GM12801 (cell line): ENCODE measurements around the gene ZYX.

Experiments
- TF ChIP-seq, protein P1 (sequence below): IDR thresholded peaks from one replicate; pipeline ENCODE4 v1.5.1; 2011; ENCODE audit warnings: control low read depth; ENCODE audit not compliant: insufficient read length; ENCODE audit errors: extremely low read depth

The ZYX gene

DNA sequence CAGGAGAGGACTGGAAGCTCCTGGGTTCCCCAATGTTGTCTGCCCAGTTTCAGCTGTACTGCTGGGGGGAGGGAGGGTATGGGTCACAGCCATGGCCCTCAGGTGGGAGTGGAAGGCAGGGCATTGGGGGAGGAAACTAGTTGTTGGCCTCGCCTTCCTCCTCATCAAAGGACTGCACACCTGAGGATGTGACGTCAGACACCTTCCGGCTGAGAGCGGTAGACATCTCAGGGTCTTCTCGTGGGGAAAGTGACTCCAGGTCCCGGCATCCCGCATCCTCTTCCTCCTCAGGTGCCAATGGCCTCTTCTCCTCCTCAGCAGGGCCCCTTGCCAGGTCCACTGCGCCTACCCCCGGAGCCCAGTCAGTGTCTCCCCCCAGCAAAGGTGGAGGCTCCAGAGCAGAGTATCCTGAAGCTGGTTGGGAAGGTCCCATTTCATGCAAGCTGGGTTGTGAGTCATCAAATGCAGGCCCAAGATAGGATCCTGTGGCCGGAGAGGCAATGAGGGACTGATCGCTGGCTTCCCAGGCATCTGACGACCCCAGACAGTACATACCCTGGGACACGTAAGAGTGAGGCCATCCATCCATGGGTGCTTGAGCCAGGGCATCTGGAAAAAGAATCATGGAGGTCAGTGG lies 24.6 kb upstream of the ZYX start:
- TF ChIP-seq, protein P1, sequence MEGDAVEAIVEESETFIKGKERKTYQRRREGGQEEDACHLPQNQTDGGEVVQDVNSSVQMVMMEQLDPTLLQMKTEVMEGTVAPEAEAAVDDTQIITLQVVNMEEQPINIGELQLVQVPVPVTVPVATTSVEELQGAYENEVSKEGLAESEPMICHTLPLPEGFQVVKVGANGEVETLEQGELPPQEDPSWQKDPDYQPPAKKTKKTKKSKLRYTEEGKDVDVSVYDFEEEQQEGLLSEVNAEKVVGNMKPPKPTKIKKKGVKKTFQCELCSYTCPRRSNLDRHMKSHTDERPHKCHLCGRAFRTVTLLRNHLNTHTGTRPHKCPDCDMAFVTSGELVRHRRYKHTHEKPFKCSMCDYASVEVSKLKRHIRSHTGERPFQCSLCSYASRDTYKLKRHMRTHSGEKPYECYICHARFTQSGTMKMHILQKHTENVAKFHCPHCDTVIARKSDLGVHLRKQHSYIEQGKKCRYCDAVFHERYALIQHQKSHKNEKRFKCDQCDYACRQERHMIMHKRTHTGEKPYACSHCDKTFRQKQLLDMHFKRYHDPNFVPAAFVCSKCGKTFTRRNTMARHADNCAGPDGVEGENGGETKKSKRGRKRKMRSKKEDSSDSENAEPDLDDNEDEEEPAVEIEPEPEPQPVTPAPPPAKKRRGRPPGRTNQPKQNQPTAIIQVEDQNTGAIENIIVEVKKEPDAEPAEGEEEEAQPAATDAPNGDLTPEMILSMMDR, result no peak

DNA sequence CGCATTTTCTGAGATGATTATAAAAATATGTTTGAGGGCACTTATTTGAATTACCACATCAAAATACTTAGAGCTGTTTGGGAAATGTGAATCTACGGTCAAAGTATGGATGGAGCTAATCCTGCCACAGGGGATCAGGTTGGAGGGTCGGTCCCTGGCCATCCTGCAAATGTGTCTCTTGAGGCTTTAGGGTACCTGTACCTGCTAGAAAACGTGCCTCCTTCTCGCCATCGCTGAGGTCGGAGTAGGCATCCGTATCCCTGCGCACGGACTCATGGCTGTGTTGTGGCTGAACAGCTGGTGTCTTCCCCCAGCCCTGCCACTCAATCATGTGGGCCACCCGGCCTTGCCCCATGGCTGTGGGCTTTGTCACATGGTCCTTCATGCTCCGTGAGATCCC lies 22.5 kb upstream of the ZYX start:
- TF ChIP-seq, protein P1, result no peak

DNA sequence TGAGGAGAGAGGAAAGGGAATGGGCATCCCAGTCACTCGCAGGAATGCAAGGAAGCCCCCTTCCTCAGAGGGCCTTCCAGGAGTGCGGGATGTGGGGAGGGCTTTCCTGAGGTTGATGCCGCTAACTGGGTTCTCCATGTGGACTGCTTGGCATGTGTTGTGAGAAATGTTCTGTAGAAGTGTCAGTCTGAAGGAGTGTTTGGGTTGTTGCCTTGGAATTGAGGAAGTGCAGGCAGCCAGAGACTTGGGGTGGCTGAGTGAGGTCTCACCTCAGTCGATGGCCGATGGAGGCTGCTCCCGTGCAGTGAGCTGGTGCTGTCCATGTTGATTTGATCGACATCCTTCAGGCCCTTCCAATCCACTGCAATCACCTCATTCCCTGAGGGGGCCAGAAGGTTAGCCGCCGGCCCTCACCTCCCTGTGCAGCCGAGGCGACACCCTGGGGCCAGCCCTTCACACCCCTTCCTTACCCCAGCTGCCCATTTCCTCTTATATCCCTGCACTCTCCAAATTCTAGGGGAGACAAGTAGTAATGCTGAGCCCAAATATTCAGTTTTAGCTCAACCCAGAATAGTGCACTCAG lies 21.3 kb upstream of the ZYX start:
- TF ChIP-seq, protein P1, result no peak

DNA sequence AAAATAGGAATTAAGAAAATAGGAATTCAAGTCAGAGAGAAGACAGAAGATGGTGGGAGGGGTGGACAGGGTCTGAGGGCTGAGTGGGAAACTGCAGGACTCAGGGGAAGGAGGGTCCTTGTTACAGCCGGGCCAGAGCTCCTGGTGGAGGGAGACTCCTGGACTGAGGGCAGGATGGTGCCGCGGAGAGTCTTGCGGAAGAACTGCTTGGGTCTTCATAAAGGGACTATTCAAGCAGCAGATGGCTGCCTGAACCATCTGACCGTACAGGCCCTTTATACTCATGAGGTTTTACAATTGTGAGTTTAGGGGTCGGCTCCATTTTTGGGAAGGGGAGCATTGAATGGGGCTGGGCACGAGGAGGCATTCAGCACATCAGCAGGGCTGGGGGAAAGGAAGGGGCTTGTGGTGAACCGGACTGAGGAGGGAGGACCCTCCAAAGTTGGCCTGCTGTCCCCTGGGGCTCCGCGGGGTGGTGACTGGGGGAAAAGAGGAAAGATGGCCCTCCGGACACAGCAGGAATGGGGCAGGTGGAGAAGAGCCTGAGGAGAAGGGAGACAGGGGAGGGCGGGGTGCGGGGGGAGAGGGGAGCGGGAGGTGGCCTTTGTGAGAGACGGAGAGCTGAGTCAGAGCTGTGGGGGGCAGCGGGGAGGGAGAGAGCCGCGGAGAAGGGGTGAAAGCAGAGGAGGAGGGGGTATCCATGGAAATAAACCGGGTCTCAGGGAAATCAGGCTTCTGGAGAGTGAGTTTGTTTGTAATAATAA lies 20.2 kb upstream of the ZYX start:
- TF ChIP-seq, protein P1, result no peak

DNA sequence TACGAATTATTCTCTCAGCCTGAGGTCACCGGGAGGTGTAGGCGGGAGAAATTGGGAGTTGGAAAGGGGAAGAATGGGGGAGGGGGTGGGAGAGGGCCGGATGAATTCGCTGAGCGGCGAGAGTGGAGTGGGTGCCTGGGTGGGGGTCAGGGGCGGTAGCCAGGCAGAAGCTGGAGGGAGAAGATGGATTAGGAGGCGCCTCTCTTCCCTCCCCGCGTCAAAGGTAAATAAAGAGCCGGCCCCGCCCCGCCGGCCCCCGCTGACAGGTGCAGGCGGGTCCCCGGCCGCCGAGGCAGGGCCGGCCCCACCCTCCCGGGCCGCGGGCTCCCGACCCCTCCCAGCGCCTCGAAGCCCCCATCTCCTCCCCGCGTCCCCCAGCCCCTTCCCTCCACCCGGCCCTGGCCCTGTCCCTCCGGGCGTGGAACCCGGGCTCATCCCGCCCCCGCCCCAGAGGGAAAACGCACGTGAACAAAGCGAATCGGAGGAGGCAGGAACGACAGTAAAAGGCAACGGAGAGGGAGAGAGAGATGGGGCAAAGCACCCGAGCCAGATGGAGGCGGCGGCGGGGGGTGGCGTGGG lies 19.5 kb upstream of the ZYX start:
- TF ChIP-seq, protein P1, result no peak

DNA sequence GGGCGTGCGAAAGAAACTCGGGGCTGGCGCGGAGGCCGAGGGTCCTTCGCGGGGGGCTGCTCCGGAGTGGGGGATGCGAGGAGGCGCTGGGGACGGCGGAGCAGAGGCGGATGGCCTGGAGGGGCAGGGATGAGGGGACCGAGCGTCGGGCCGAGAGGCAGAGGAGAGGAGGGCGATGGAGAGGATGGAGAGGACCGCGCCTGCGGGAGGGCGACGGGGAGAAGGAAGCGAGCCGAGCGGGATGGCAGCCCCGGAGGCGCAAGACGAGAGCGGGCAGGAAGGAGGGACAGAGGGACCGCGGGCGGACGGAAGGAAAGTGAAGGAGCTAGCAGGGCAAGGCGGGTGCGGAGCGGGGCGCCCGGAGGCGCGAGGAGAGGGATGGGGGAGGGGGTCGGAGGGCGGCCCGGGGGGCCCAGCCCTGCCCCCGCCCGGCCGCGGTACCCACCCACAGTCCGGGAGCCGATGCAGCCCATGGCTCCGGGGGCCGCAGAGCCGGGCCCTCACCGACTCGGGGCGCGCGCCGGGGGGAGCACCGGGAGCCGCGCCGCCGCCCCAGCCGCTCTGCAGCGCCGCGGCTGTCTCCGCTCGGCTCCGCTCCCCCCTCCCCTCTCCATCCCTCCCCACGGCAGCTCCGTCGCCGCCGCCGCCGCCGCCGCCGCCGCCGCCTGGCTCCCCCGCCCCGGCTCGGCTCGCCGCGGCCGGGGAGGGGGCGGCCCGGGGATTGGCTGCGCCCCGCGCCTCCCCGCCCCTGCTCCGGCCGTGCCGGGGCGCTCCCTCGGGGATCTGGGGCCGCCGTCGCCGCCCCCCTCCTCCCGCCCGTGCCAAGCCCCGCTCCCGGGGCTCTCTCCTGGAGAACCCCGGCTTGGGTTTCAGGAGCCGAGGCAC lies 18.8 kb upstream of the ZYX start, which contains the start of gene FAM131B:
Gene FAM131B (minus strand): TSS at position 583 of the 885 bp plus-strand sequence. CDS start 110 bp downstream, at position 473.
- TF ChIP-seq, protein P1, result no peak
